NB4 (cell line): ENCODE data around the gene MT4.

ENCODE experiments used
- DNase-seq: peaks from one replicate; pipeline ENCODE4 v3.0.0; 2010; ENCODE audit warnings: low read depth
- H3K4me3 ChIP-seq: one replicate; pipeline ENCODE4 v1.5.1; 2011; ENCODE audit warnings: mild to moderate bottlenecking, low read depth, low read length, moderate library complexity
- CTCF ChIP-seq: IDR thresholded peaks from one replicate; pipeline ENCODE4 v1.5.1; 2012; ENCODE audit warnings: low read depth, low read length
- MAX ChIP-seq: IDR thresholded peaks from 2 replicates; pipeline ENCODE4 v1.6.1; 2011; ENCODE audit warnings: low read depth, low read length
- MYC ChIP-seq: IDR thresholded peaks from 2 replicates; pipeline ENCODE4 v1.6.1; 2011; ENCODE audit warnings: low read depth, low read length
- POLR2A ChIP-seq: IDR thresholded peaks from 2 replicates; pipeline ENCODE4 v1.6.1; 2011; ENCODE audit warnings: mild to moderate bottlenecking; ENCODE audit not compliant: insufficient read length; ENCODE audit errors: extremely low read depth

The MT4 gene

GRCh38 chr16:56520251-56520577, 44.7 kb upstream of the MT4 start:
- DNase-seq = no peak
- TF ChIP-seq CTCF = no peak
- no peak for TF ChIP-seq MYC
- no peak for TF ChIP-seq POLR2A
- no peak for TF ChIP-seq MAX
- H3K4me3 ChIP-seq = peak overlapping the region; percentile 57

- TF ChIP-seq MAX (no peak), CTCF (no peak), MYC (no peak), POLR2A (no peak)
- DNase-seq = no peak
- no peak overlapping the region for H3K4me3 ChIP-seq
Observed at GRCh38 chr16:56525236-56525635, 39.6 kb upstream of the MT4 start.

- DNase-seq = no peak
- TF ChIP-seq CTCF (no peak), MAX (no peak), MYC (no peak), POLR2A (no peak)
- no peak overlapping the region for H3K4me3 ChIP-seq
Observed at GRCh38 chr16:56530872-56531271, 34.0 kb upstream of the MT4 start.

- TF ChIP-seq CTCF = peak; percentile 23
- no peak for TF ChIP-seq MAX
- DNase-seq = no peak
- H3K4me3 ChIP-seq = no peak overlapping the region
Observed at GRCh38 chr16:56532714-56533113, 32.2 kb upstream of the MT4 start.

GRCh38 chr16:56534847-56535383, 30.0 kb upstream of the MT4 start:
- TF ChIP-seq MAX (no peak), POLR2A (no peak), CTCF (no peak), MYC (no peak)
- H3K4me3 ChIP-seq = no peak overlapping the region
- no peak for DNase-seq

- TF ChIP-seq MYC = no peak
- no peak for TF ChIP-seq POLR2A
- TF ChIP-seq MAX = no peak
- no peak for TF ChIP-seq CTCF
- H3K4me3 ChIP-seq = no peak overlapping the region
- no peak for DNase-seq
Observed at GRCh38 chr16:56538331-56538730, 26.5 kb upstream of the MT4 start.
